Endothelial cell of umbilical vein (primary cell): ENCODE measurements around the gene C2orf76. TPM values are rescaled to one million over a fixed set of nuclear protein-coding genes. Genes with fewer than 3 reads are reported as not detected.

ENCODE experiments used
- BruUV-seq: library from RNA; stranded (reverse); fragments of 400-500 nt; replicated peaks from 2 replicates; lab custom pipeline; 2021; lab: Mats Ljungman, UMichigan
- CTCF ChIA-PET: fragments of 300-600, 350-600 bp; sonication (Branson Sonifier 250); formaldehyde crosslinking; loops from one replicate; lab custom pipeline; 2021; ENCODE audit warnings: antibody characterized with exemption, inconsistent platforms; lab: Charles Lee
- POLR2A ChIA-PET: fragments of 300-600, 350-600 bp; sonication (Branson Sonifier 250); formaldehyde crosslinking; loops from one replicate; lab custom pipeline; 2021; ENCODE audit warnings: antibody characterized with exemption, inconsistent platforms; lab: Charles Lee
- DNase-seq: peaks from one replicate; pipeline ENCODE4 v3.0.0-alpha.2; 2011; ENCODE audit warnings: low read depth, low spot score
- FAIRE-seq: peaks from 2 replicates; lab custom pipeline; 2011; peaks lifted over from hg19 to GRCh38; lab: Jason Lieb, UNC
- H2AFZ ChIP-seq: 2 replicates; pipeline ENCODE4 v1.6.0; 2012; ENCODE audit warnings: low read depth, low read length, control low read depth, inconsistent platforms
- H3K27ac ChIP-seq: 2 replicates; pipeline ENCODE4 v1.5.1; 2011; ENCODE audit warnings: low read depth, mild to moderate bottlenecking, control low read depth, low read length, moderate library complexity; ENCODE audit not compliant: insufficient read depth
- H3K27me3 ChIP-seq, 2 experiments: 2 replicates each; pipeline versions ENCODE4 v1.6.0 to v1.6.1; 2011; ENCODE audit warnings: low read length in 2 of 2, mixed read lengths in 1 of 2; ENCODE audit not compliant: control insufficient read depth in 2 of 2, insufficient read depth in 2 of 2
- H3K36me3 ChIP-seq, 2 experiments: 2 replicates in 1 of 2; 3 replicates in 1 of 2; pipeline ENCODE4 v1.5.1; 2011; ENCODE audit warnings: low read length in 2 of 2, mild to moderate bottlenecking in 1 of 2, moderate library complexity in 1 of 2; ENCODE audit not compliant: control insufficient read depth in 2 of 2, insufficient read depth in 2 of 2; ENCODE audit errors: extremely low read depth in 1 of 2
- H3K4me1 ChIP-seq: 3 replicates; pipeline ENCODE4 v1.5.1; 2011; ENCODE audit warnings: mild to moderate bottlenecking, low read length; ENCODE audit not compliant: control insufficient read depth, insufficient read depth; ENCODE audit errors: extremely low read depth
- H3K4me2 ChIP-seq: 2 replicates; pipeline ENCODE4 v1.6.1; 2011; ENCODE audit warnings: low read length, control low read depth, mixed read lengths; ENCODE audit not compliant: insufficient read depth
- H3K4me3 ChIP-seq, 3 experiments: fragments of 200-600 bp in 1 of 3; sonication (generic), shearing (Covaris generic) in 1 of 3; replicated peaks in 1 of 3; 2 replicates each; pipeline ENCODE4 v1.5.1; 2011 to 2016; ENCODE audit warnings: control low read depth in 3 of 3, low read length in 3 of 3, mild to moderate bottlenecking in 2 of 3, inconsistent platforms in 1 of 3, low read depth in 1 of 3, moderate library complexity in 1 of 3; ENCODE audit not compliant: insufficient read depth in 1 of 3
- H3K79me2 ChIP-seq: 2 replicates; pipeline ENCODE4 v1.6.0; 2012; ENCODE audit warnings: low read length, inconsistent platforms; ENCODE audit not compliant: control insufficient read depth, insufficient read depth
- H3K9ac ChIP-seq: replicated peaks from 2 replicates; pipeline ENCODE3; 2011; ENCODE audit warnings: low read length, control low read depth; ENCODE audit not compliant: insufficient read depth; ENCODE audit errors: extremely low read depth
- H3K9me1 ChIP-seq: replicated peaks from 3 replicates; pipeline ENCODE4 v1.6.0; 2011; ENCODE audit warnings: mild to moderate bottlenecking, low read length; ENCODE audit not compliant: control insufficient read depth, insufficient read depth; ENCODE audit errors: extremely low read depth
- H3K9me3 ChIP-seq: replicated peaks from 2 replicates; pipeline ENCODE4 v1.5.1; 2012; ENCODE audit warnings: low read length, inconsistent platforms; ENCODE audit not compliant: control insufficient read depth, insufficient read depth
- H4K20me1 ChIP-seq: replicated peaks from 2 replicates; pipeline ENCODE3; 2011; ENCODE audit warnings: mild to moderate bottlenecking, low read length; ENCODE audit not compliant: control insufficient read depth, insufficient read depth; ENCODE audit errors: extremely low read depth
- CTCF ChIP-seq, 2 donors: IDR thresholded peaks; 1 replicate in 1 of 2; 2 replicates in 1 of 2; pipeline ENCODE4 v1.5.1; 2011; ENCODE audit warnings: low read length in 2 of 2, mild to moderate bottlenecking in 2 of 2, moderate library complexity in 2 of 2, control low read depth in 1 of 2, inconsistent platforms in 1 of 2, low read depth in 1 of 2; ENCODE audit not compliant: insufficient read depth in 1 of 2; ENCODE audit errors: extremely low read depth in 1 of 2
- EZH2 ChIP-seq: IDR thresholded peaks from 2 replicates; pipeline ENCODE4 v1.6.1; 2012; ENCODE audit warnings: borderline replicate concordance, low read depth, mild to moderate bottlenecking, moderate library complexity, low read length, inconsistent platforms; ENCODE audit not compliant: severe bottlenecking
- FOS ChIP-seq: IDR thresholded peaks from 2 replicates; pipeline ENCODE4 v1.6.1; 2011; ENCODE audit warnings: mild to moderate bottlenecking, low read length, moderate library complexity, borderline replicate concordance; ENCODE audit not compliant: insufficient read depth
- GATA2 ChIP-seq: IDR thresholded peaks from 2 replicates; pipeline ENCODE4 v1.7.0; 2011; ENCODE audit warnings: low read depth, mild to moderate bottlenecking, moderate library complexity, mixed read lengths, low read length; ENCODE audit not compliant: insufficient read length, insufficient read depth
- JUN ChIP-seq: IDR thresholded peaks from 2 replicates; pipeline ENCODE4 v1.6.1; 2011; ENCODE audit warnings: borderline replicate concordance, low read depth; ENCODE audit not compliant: insufficient read length, insufficient read depth
- MAX ChIP-seq: IDR thresholded peaks from 2 replicates; pipeline ENCODE4 v1.6.1; 2011; ENCODE audit not compliant: insufficient read depth, insufficient read length
- MYC ChIP-seq: IDR thresholded peaks from one replicate; pipeline ENCODE4 v1.6.1; 2011; ENCODE audit warnings: mild to moderate bottlenecking, low read depth, low read length
- POLR2A ChIP-seq: IDR thresholded peaks from 2 replicates; pipeline ENCODE4 v1.6.1; 2012; ENCODE audit warnings: low read depth, mild to moderate bottlenecking, control low read depth, low read length
- POLR2AphosphoS5 ChIP-seq: IDR thresholded peaks from 2 replicates; pipeline ENCODE4 v1.6.1; 2012; ENCODE audit warnings: low read depth, mild to moderate bottlenecking, control low read depth, low read length, moderate library complexity; ENCODE audit not compliant: insufficient read depth
- dilution Hi-C: fragments of 300-500 bp; cut with MboI; formaldehyde crosslinking; loops from one replicate; pipeline ENCODE4 v1.15.0; 2019; ENCODE audit warnings: low sequenced_read_pairs; ENCODE audit not compliant: extremely low pct_ligation_motif_present
- intact Hi-C: fragments of 100-400 bp; cut with micrococcal nuclease; formaldehyde crosslinking; loops from one replicate; pipeline ENCODE4 v1.10.0; 2022
- polyA plus RNA-seq, 4 experiments: library from polyadenylated mRNA; depleted of rRNA in 3 of 4; stranded (reverse) in 3 of 4; unstranded in 1 of 4; fragments of >200 nt; gene quantifications; 2 replicates each; pipeline versions ENCODE4 v1.2.1 to v1.2.3, GENCODE V29; 2011 to 2012; ENCODE audit warnings: missing spikeins in 1 of 4
- total RNA-seq: library from RNA; stranded (reverse); gene quantifications from 2 replicates; pipeline ENCODE4 v1.2.3, GENCODE V29; 2021

Gene C2orf76
- total and polyA plus RNA-seq, 2 donors (not counting 3 experiments of a cell fraction or from before 2014, with no cell fraction given), result 7.4 to 12.1 TPM

GRCh38 chr2:119364798-119365197, 1.8 kb downstream of the C2orf76 start:
- Histone ChIP-seq H3K9me1 (no peaks in the 10 kb centered on the region), H3K4me3 (no peak overlapping the region), H3K4me1 (peaks cover 21% of the 10 kb centered on the region), H3K4me2 (no peak overlapping the region), H4K20me1 (peaks cover 2% of the 10 kb centered on the region), H3K27me3 (no peaks in the 10 kb centered on the region), H3K27ac (no peak overlapping the region), H3K9me3 (no peaks in the 10 kb centered on the region), H3K79me2 (peaks cover 29% of the 10 kb centered on the region), H2AFZ (no peak overlapping the region), H3K36me3 (peaks cover 5 to 9% of the 10 kb centered on the region in 2 experiments), H3K9ac (no peak overlapping the region)
- FAIRE-seq (no peak), DNase-seq (no peak)
- intact Hi-C loops, result loop anchor here (10.0 kb wide), 1 partner anchor 110 kb away; no protein-coding TSS in a partner anchor
- ChIA-PET POLR2A (no interaction called here), CTCF (no interaction called here)
- dilution Hi-C loops, result no loop called here
- no TSS peak for BruUV-seq
- TF ChIP-seq GATA2 (no peak), JUN (no peak), MAX (no peak), POLR2AphosphoS5 (no peak)

GRCh38 chr2:119360423-119360966, 6.1 kb downstream of the C2orf76 start:
- H3K79me2 ChIP-seq, result peaks cover 2% of the 10 kb centered on the region
- H3K4me3 ChIP-seq, result no peak overlapping the region
- no peak overlapping the region for H3K27ac ChIP-seq
- peaks cover 2% of the 10 kb centered on the region for H3K4me1 ChIP-seq
- TF ChIP-seq GATA2 (no peak), MAX (no peak), MYC (no peak), CTCF (IDR thresholded peaks at IDR 0.05; ENCODE audit: extremely low read depth in 1 of 2, insufficient read depth in 1 of 2, low read depth in 1 of 2, low read length in 2 of 2) (no peak), EZH2 (no peak), FOS (no peak), JUN (no peak), POLR2AphosphoS5 (no peak), POLR2A (no peak)
- FAIRE-seq (no peak), DNase-seq (no peak)
- H2AFZ ChIP-seq, result no peak overlapping the region
- no peaks in the 10 kb centered on the region for H3K9me3 ChIP-seq
- no peaks in the 10 kb centered on the region for H3K27me3 ChIP-seq
- intact Hi-C loops (loop anchor here (10.0 kb wide), 1 partner anchor 106 kb away; no protein-coding TSS in a partner anchor), dilution Hi-C loops (no loop called here)
- H3K4me2 ChIP-seq, result no peak overlapping the region
- H3K9ac ChIP-seq, result no peak overlapping the region
- no peaks in the 10 kb centered on the region for H4K20me1 ChIP-seq
- CTCF ChIA-PET, result no interaction called here
- no peaks in the 10 kb centered on the region for H3K36me3 ChIP-seq
- H3K9me1 ChIP-seq, result no peaks in the 10 kb centered on the region
- no TSS peak for BruUV-seq
- POLR2A ChIA-PET, result no interaction called here
